ENCODE results near the gene ITGB2.

ITGB2 gene

DNA sequence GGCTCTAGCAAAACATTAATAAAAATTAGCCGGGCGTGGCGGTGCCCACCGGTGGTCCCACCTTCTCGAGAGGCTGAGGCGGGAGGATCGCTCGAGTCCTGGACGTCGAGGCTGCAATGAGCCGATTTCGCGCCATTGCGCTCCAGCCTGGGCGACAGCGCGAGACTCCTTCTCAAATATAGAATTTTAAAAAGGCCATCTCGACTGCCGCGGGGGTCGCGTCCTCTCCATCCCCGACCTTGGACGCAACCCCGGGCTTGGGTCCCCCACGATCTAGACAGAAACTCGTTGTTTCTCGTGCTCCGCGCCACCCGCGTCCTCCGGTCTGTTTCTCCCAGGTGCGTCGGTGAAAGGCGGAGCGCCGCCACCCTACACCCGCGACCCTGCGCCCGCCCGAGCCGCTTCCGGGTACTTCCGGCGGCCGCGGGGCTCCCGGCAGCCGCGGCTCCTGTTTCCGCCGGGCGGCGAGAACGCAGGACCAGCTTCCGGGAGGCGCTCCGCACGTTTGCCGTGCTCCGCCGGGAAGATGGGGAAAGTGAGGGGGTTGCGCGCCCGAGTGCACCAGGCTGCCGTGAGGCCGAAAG, 18.9 kb upstream of the ITGB2 start, which contains the start of gene SLX9:
TSS of gene SLX9 (plus strand) at position 498 of the 584 bp plus-strand sequence. CDS start at position 527, 29 bp downstream.
- Histone ChIP-seq H3K36me3 (ENCODE audit: control insufficient read depth, insufficient read depth, low read length) (peaks cover 12% of the 10 kb centered on the region), H3K27me3 (replicated peaks; ENCODE audit: control insufficient read depth, insufficient read depth, low read length, poor library complexity, severe bottlenecking) (no peaks in the 10 kb centered on the region), H3K4me3 (ENCODE audit: insufficient read depth, low read depth, low read length, poor library complexity, severe bottlenecking) (peak within 1 kb of the TSS; percentile 81), H3K4me1 (ENCODE audit: control insufficient read depth, insufficient read depth, low read length, poor library complexity, severe bottlenecking) (peaks cover 20% of the 10 kb centered on the region), H3K9me3 (ENCODE audit: control insufficient read depth, low read length) (no peaks in the 10 kb centered on the region), H3K27ac (ENCODE audit: insufficient read depth, low read length, poor library complexity, severe bottlenecking) (peak within 1 kb of the TSS; percentile 56)
- peak; percentile 49 to 63 (median 59) for DNase-seq

DNA sequence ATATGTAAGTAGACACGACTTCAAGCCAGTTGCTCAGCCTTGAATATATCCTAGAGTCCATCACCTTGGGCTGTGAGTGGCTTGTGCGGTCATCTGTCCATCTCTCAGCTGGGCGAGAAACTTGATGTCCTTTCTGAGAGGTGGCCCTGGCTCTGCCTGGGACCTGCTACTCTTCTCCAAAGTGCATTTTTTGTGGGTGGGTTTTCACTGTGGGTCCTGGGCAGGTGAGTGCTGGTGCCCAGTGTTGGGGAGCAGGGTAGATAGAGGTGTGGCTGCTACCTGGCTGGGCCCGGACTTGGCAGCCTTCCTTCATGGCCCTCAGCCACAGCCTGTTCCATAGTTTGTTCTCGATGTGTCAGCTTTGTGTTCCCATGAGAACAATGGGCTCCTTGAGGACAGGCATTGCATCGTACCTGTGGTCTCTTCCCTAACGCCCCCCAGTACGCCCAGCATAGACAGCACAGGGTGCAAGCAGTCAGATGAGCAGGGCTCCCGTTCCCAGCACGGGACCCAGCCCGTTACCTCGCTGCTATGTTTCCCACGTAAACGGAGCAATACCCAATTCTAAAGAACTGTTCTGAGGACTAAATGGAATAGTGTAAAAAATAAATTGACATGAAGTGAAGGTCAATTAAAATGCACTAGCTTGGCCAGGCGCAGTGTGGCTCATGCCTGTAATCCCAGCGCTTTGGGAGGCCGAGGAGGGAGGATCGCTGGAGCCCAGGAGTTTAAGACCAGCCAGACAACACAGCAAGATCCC, 18.3 kb upstream of the ITGB2 start:
- H3K9me3 ChIP-seq (ENCODE audit: control insufficient read depth, low read length) = no peaks in the 10 kb centered on the region
- H3K27me3 ChIP-seq (replicated peaks; ENCODE audit: control insufficient read depth, insufficient read depth, low read length, poor library complexity, severe bottlenecking) = no peaks in the 10 kb centered on the region
- H3K27ac ChIP-seq (ENCODE audit: insufficient read depth, low read length, poor library complexity, severe bottlenecking) = peak overlapping the region; percentile 56
- no peak for DNase-seq
- peak overlapping the region; percentile 81 for H3K4me3 ChIP-seq (ENCODE audit: insufficient read depth, low read depth, low read length, poor library complexity, severe bottlenecking)
- H3K36me3 ChIP-seq (ENCODE audit: control insufficient read depth, insufficient read depth, low read length) = peaks cover 5% of the 10 kb centered on the region
- peaks cover 20% of the 10 kb centered on the region for H3K4me1 ChIP-seq (ENCODE audit: control insufficient read depth, insufficient read depth, low read length, poor library complexity, severe bottlenecking)

DNA sequence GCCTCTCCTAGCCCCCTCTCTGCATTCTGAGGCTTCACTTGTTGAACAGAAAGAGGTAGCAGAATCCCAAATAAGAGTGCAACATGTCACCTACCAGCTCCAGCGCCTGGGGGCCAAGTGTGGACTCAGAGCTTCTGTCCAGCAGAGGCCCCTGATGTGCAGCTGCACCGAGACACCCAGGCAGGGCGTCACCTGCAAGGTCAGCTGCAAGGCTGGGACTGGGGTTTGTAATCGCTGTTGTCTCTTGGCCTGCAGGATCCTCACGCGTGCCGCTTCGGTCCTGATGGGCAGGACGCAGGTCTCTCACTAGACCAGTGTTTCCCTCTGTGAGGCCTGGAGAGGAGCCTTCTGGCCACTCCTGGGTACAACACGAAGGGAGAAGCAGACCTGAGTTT, 14.8 kb upstream of the ITGB2 start:
- no peak overlapping the region for H3K27ac ChIP-seq (ENCODE audit: insufficient read depth, low read length, poor library complexity, severe bottlenecking)
- no peaks in the 10 kb centered on the region for H3K9me3 ChIP-seq (ENCODE audit: control insufficient read depth, low read length)
- H3K4me3 ChIP-seq (ENCODE audit: insufficient read depth, low read depth, low read length, poor library complexity, severe bottlenecking) = no peak overlapping the region
- no peak for DNase-seq
- no peaks in the 10 kb centered on the region for H3K36me3 ChIP-seq (ENCODE audit: control insufficient read depth, insufficient read depth, low read length)
- peaks cover 25% of the 10 kb centered on the region for H3K4me1 ChIP-seq (ENCODE audit: control insufficient read depth, insufficient read depth, low read length, poor library complexity, severe bottlenecking)
- H3K27me3 ChIP-seq (replicated peaks; ENCODE audit: control insufficient read depth, insufficient read depth, low read length, poor library complexity, severe bottlenecking) = no peaks in the 10 kb centered on the region

DNA sequence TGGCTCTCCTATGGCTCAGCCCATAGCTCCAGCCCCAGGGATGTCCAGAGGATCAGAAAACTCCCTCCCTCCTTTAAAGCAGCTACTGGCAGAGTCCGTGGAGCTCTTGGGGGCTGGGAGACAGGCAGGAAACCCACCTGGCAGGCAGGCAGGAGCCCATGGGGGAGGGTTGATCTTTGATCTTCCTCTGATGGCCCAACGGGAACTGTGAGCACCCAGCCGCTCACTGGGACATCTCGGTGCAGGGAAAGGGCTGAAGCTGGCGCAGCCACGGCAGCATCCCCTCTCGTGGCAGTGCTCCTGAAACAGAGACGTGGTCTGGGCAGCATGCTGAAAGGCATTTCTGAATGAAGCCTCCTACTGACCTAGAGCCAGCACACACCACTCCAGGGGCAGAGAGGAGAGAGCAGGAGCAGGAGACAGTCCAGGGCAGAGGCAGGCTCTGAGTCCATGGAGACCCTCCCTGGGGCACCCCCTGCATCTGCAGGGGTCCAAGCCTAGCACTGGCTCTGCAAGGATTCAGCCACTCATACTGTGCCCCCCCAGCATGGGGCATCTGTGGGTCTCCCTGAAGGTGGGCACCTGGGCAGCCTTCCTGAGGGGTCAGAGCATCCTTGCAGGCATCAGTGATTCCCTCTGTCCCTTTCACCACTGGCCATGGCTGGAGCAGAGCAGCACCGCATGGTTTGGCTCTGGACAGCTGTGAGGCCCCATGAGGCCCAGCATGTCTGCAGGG, 14.3 kb upstream of the ITGB2 start:
- Histone ChIP-seq H3K4me1 (ENCODE audit: control insufficient read depth, insufficient read depth, low read length, poor library complexity, severe bottlenecking) (peaks cover 25% of the 10 kb centered on the region), H3K27ac (ENCODE audit: insufficient read depth, low read length, poor library complexity, severe bottlenecking) (no peak overlapping the region), H3K4me3 (ENCODE audit: insufficient read depth, low read depth, low read length, poor library complexity, severe bottlenecking) (no peak overlapping the region), H3K36me3 (ENCODE audit: control insufficient read depth, insufficient read depth, low read length) (no peaks in the 10 kb centered on the region), H3K27me3 (replicated peaks; ENCODE audit: control insufficient read depth, insufficient read depth, low read length, poor library complexity, severe bottlenecking) (no peaks in the 10 kb centered on the region), H3K9me3 (ENCODE audit: control insufficient read depth, low read length) (no peaks in the 10 kb centered on the region)
- no peak for DNase-seq

DNA sequence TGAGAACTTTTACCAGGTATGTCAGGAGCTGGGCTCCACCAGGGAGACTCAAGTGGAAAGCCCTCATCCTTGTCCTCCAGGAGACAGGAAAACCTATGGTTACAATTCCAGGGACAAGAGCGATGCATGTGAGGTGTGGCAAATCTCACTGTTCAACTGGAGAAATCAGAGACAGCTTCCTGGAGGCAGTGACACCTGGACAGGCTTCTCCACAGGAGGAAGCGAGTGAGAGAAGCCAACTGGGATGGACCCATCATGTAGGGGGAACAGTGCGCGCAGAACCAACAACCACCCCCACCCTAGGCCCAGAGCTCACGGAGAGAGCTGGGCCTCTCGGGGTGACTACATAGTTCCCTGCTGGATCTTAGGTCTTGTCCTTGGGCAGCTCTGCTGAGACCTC, 13.6 kb upstream of the ITGB2 start:
- Histone ChIP-seq H3K4me3 (ENCODE audit: insufficient read depth, low read depth, low read length, poor library complexity, severe bottlenecking) (no peak overlapping the region), H3K36me3 (ENCODE audit: control insufficient read depth, insufficient read depth, low read length) (no peaks in the 10 kb centered on the region), H3K27me3 (replicated peaks; ENCODE audit: control insufficient read depth, insufficient read depth, low read length, poor library complexity, severe bottlenecking) (no peaks in the 10 kb centered on the region), H3K9me3 (ENCODE audit: control insufficient read depth, low read length) (no peaks in the 10 kb centered on the region), H3K27ac (ENCODE audit: insufficient read depth, low read length, poor library complexity, severe bottlenecking) (no peak overlapping the region), H3K4me1 (ENCODE audit: control insufficient read depth, insufficient read depth, low read length, poor library complexity, severe bottlenecking) (peaks cover 30% of the 10 kb centered on the region)
- DNase-seq = no peak

DNA sequence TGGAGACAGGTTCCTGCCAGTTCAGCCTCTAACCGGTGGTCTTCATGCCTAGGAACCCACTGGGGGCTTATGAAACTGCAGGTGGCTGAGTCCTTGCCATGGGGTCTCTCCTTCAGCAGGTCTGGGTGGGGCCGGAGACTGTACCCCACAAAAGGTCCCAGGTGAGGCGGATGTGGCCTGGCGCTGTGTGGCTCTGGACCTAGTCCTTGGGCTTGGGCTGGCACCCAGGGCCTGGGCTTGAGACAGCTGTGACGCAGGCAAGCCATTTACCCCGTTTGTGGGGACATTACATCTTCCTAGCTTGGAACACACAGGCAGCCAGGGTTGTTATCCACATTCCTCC, 13.2 kb upstream of the ITGB2 start:
- no peak overlapping the region for H3K27ac ChIP-seq (ENCODE audit: insufficient read depth, low read length, poor library complexity, severe bottlenecking)
- H3K4me3 ChIP-seq (ENCODE audit: insufficient read depth, low read depth, low read length, poor library complexity, severe bottlenecking) = no peak overlapping the region
- H3K36me3 ChIP-seq (ENCODE audit: control insufficient read depth, insufficient read depth, low read length) = no peaks in the 10 kb centered on the region
- no peaks in the 10 kb centered on the region for H3K9me3 ChIP-seq (ENCODE audit: control insufficient read depth, low read length)
- peaks cover 34% of the 10 kb centered on the region for H3K4me1 ChIP-seq (ENCODE audit: control insufficient read depth, insufficient read depth, low read length, poor library complexity, severe bottlenecking)
- H3K27me3 ChIP-seq (replicated peaks; ENCODE audit: control insufficient read depth, insufficient read depth, low read length, poor library complexity, severe bottlenecking) = no peaks in the 10 kb centered on the region
- no peak for DNase-seq

DNA sequence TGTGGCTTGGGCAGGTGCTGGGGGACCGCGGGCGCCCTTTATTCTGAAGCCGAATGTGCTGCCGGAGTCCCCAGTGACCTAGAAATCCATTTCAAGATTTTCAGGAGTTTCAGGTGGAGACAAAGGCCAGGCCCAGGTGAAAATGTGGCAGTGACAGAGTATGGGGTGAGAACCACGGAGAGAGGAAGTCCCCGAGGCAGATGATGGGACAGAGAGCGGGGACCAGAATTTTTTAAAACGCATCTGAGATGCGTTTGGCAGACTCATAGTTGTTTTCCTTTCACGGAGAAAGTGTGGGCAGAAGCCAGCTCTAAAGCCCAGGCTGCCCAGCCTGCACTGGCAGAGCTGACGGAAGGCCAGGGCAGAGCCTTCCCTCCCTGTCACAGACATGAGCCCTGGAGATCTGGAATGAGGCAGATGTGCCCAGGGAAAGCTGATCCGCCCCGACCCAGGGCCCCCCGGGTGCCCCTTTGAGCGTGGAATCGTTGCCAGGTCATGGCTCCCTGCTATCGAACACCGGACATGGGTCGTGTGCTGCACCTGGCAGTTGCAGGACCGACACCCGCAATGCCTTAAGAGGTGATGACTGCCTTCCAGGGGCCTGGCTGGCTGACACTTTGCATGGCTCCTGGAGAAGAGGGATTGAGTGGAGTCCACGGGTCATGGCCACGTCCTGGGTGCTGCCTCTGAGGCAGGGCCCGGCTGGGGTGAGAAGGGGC, 12.7 kb upstream of the ITGB2 start:
- peaks cover 35% of the 10 kb centered on the region for H3K4me1 ChIP-seq (ENCODE audit: control insufficient read depth, insufficient read depth, low read length, poor library complexity, severe bottlenecking)
- DNase-seq = no peak
- no peak overlapping the region for H3K27ac ChIP-seq (ENCODE audit: insufficient read depth, low read length, poor library complexity, severe bottlenecking)
- no peaks in the 10 kb centered on the region for H3K9me3 ChIP-seq (ENCODE audit: control insufficient read depth, low read length)
- no peaks in the 10 kb centered on the region for H3K27me3 ChIP-seq (replicated peaks; ENCODE audit: control insufficient read depth, insufficient read depth, low read length, poor library complexity, severe bottlenecking)
- H3K36me3 ChIP-seq (ENCODE audit: control insufficient read depth, insufficient read depth, low read length) = no peaks in the 10 kb centered on the region
- no peak overlapping the region for H3K4me3 ChIP-seq (ENCODE audit: insufficient read depth, low read depth, low read length, poor library complexity, severe bottlenecking)

DNA sequence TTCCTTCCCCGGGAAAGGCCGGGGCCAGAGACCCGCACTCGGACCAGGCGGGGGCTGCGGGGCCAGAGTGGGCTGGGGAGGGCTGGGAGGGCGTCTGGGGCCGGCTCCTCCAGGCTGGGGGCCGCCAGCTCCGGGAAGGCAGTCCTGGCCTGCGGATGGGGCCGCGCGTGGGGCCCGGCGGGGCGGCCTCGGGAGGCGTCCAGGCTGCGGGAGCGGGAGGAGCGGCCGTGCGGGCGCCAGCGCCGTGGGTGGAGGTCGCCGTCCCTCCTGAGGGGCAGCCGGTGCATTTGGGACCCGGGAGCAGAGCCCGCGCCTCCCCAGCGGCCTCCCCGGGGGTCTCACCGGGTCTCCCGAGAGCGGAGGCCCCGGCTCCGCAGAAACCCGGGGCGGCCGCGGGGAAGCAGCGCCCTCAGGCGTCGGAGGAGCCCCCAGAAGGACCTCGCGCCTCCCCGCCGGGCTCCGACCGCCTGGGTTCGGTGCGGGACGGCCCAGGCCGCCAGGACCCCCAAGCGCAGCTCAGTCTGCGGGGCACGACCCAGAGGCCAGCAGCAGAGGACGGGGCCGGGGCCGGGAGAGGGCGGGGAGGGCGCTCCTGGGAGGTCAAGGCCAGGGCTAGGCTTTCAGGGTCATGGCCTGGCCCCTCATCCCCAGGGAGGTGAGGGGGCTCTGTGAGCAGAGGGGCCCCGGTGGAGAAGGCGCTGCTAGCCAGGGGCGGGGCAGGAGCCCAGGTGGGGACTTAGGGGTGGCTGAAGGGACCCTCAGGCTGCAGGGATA, 11.9 kb upstream of the ITGB2 start:
- Histone ChIP-seq H3K4me1 (ENCODE audit: control insufficient read depth, insufficient read depth, low read length, poor library complexity, severe bottlenecking) (peaks cover 40% of the 10 kb centered on the region), H3K36me3 (ENCODE audit: control insufficient read depth, insufficient read depth, low read length) (no peaks in the 10 kb centered on the region), H3K9me3 (ENCODE audit: control insufficient read depth, low read length) (no peaks in the 10 kb centered on the region), H3K27me3 (replicated peaks; ENCODE audit: control insufficient read depth, insufficient read depth, low read length, poor library complexity, severe bottlenecking) (no peaks in the 10 kb centered on the region), H3K27ac (ENCODE audit: insufficient read depth, low read length, poor library complexity, severe bottlenecking) (peak overlapping the region; percentile 28), H3K4me3 (ENCODE audit: insufficient read depth, low read depth, low read length, poor library complexity, severe bottlenecking) (peak overlapping the region; percentile 66)
- DNase-seq = peak; percentile 36 to 45 (median 44)
